Measurements from ENCODE around the gene ISYNA1. TPM values are rescaled to one million over a fixed set of nuclear protein-coding genes. Genes with fewer than 3 reads are reported as not detected.

ISYNA1 gene
- total RNA-seq, 1 donor from 2014 or later, result 8.5 TPM

DNA sequence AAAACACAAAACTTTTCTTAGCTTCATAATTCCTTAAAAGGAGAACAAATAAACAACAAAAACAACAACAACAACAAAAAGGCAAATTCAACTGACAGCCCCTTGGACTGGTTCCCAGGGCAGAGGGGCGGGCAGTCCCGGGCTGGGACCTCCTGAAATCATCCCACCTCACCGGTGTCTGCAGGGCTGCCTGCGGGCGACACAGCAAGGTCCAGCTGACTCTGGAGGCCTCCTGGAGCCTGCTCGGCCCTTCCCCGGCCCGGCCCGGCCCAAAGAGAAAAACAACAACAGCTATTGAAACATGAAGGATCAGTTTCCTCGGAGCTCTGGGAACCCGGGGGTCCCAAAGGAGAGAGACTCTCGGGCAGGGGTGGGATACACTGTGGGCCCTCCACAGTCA, 5.0 kb upstream of the ISYNA1 start:
- ATAC-seq, result no peak

DNA sequence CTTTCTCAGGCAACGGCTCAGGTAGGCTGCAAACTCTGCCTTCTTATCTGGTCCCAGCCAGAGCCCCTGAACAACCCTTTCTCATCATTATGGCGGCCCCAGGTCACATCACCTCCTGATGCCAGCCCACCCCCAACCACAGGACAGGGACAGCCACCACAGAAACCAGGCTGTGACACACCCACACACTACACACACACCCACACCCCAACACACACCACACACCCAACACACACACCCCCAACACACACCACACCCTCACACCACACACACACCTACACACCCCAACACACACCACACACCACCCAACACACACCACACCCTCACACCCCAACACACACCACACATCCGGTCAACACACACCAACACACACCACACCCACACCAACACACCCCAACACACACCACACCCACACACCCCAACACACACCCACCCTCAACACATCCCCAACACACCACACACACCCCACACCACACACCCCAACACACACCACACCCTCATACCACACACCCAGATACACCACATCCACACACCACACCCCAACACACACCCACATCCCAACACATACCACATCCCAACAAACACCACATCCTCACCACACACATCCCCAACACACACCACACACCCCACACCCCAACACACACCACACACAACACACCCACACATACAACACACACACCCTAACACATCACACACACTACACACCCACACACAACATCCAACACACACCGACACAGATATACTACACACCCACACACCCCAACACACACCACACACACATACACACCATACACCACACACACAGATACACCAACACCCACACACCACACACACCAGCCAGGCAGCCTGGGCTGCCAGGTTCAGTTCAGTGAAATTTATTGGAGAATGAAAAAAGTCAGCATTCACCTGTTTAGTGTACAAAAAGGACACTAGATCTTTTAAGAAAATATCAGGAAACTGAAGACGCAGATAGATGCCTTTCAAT, 4.2 kb upstream of the ISYNA1 start:
- ATAC-seq, result no peak

DNA sequence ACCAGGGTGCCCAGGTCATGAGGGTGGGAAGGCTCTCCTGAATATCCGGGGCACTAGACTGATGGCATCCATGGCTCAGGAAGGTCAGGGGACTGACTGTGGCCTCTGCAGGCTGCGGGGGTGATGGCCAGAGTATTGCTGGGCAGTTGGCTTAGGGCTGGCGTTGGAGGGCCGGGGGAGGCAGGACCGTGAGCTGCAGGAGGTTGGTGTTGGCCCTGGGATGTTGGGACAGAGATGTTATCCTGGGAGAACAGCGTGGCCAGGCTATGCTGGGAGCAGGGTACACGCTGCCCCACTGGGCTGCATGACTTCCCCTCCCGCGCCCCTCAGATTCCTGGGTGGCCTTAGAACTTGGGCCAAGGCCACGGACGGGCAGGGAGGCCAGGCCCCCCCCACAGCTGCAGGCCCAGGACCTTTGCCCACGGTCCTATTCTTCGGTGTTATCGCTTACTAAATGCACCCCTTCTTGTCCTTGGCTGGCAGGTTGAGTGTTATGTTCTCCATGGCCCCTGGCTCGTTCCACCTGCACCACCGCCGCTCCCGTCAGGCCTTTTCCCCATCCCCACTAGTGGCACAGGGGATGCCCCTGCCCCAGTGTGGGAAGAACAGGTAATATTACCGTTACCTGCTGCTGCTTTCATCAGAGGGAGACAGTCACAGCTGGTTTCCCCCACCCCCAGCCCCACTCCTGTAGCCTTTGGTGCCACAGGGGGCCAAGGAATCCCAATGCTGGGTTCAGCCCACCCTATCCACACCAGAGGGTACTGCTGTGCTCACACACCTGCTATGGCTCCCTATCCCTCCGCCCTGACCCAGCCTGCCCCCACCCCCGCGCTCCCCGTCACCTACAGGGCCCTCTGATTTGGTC, 3.2 kb upstream of the ISYNA1 start:
- no peak for ATAC-seq

DNA sequence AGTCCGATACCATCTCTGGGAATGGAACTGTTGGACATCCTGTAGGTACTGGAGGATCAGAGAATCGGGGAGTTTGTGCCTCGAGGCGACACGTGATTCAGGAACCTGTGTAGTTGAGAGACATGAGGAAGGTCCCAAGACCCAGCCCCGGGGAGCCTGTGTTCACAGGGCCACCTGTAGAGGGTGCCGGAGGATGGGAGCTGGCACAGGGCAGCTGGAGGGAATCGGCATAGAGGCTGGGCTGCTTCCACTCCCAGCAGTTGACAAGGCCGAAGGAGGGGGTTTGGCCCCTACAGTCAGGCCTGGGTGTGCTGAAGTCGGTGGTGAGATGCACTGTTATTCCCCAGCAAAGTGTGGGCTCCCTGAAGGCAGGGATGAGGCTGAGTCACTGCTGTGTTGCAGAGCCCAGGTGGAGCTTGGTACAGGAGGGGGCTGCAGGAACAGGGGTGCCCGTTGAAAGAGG, 2.5 kb upstream of the ISYNA1 start:
- no peak for ATAC-seq

DNA sequence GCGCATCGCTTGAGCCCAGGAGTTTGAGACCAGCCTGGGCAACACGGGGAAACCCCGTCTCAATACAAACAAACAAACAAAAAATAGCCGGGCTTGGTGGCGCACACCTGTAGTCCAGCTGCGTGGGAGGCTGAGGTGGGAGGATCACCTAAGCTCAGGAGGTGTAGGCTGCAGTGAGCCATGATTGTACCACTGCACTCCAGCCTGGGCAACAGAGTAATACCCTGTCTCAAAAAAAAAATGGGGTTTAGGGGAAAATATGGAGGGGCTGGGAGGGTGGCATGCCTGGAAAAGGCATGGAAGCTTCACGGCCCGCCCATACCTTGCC, 1.9 kb upstream of the ISYNA1 start:
- no peak for ATAC-seq

DNA sequence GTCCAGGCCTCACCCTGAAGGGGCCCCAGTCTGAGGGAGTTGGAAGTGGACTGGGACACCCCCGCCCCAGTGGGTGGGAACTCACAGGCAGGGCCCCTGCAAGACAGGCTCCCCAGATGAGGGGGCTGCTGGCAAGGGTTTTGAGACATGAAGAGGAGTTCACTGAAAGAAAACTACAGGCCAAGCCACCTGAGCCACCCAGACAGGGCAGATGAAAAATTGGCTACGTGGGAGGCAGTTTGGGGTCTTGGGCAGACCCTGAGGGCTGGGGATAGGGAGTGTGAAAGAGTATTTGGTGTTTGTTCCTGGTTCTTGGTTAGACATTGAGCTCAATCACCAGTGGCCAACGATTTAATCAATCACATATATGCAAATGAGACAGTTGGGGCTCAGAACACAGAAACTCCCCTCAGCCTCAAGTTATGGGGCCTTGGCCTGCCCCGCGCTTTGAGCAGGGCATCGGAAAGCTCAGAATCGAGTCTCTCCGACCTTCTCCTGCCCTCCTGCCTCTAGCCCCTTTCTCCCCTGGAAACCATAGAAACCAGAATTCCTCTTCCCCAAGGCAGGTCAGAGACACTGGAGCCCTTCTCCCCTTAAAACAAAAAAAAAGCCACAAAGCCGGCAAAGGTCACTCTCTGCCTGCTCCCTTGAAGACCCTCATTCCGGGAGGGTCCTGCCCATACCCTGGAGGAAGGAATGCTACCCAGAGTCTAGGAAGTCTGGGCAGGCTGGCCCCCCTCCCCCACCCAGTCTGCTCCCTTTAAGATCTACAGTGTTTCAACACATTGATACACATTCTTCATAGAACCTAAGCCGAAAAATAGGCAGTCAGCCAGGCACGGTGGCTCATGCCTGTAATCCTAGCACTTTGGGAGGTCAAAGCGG, 1.3 kb upstream of the ISYNA1 start:
- ATAC-seq, result no peak

DNA sequence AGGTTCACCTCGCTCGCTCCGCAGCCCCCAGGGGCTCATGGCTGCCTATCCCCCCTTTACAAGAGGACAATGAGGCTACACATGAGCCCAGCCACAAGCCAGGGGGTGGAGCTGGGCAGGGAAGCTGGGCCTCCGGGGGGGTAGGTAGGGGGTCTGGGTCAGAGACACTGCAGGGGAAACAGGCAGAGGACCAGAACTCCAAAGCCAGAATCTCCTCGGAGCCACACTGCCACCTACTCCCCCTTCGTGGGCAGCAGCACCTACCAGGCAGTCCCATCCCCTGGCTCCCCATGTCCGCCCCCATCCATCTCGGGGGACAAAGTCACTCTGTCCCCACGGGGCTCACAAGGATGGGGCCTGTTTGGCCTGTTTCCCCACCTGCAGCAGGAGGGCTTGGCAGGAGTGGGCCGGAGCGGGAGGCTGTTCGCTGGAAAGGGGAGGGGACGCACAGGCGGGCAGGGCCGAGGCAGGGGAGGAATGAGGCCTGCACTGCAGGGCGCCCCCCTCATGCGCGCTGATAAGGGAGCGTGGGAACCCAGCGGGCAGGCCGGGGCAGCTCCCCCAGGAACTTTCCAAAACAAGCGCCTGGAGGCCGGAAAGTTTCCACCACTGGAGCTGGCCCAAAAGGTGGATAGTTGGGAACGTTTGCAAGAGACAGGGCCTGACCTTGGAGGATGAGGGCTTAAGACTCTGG, 545 bp upstream of the ISYNA1 start:
- peak; percentile 7 for ATAC-seq

DNA sequence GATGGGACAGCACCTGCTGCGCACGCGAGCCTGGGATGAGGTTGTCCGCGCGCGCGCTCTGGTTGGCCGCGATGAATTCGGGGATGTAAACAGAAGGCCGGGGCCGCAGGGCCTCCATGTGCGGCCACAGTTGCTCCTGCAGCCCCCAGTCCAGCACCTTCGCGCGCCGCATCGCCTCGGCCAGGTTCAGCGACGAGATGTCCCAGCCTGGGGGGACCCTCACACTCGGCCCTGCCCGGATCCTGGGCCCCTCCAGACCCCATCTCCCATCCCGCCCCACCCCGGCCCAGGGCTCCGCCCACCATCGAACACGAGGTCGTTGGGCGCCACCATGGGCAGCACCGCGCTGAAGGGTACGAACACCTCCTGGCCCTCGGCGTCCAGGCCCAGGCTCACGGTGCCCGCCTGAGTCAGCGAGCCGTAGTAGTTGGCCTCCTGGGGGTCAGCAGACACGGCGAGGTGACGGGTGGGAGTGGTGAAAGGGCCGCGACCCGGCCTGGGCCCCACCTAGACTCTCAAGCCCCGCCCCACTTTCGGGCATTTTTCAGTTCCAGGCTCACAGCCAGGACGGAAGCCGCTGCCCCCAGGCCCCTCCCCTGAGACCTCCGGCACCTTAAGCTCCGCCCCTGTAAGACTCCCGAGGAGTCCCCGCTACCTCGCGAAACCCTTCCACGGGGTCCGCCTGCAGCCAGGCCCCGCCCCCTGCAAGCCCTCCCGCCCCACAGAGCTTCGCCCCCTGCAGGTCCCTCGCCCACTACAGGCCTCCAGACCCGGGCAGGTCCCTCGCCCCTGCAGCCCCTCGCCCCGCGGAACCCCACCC, 1.1 kb downstream of the ISYNA1 start:
- ATAC-seq, result peak; percentile 4

DNA sequence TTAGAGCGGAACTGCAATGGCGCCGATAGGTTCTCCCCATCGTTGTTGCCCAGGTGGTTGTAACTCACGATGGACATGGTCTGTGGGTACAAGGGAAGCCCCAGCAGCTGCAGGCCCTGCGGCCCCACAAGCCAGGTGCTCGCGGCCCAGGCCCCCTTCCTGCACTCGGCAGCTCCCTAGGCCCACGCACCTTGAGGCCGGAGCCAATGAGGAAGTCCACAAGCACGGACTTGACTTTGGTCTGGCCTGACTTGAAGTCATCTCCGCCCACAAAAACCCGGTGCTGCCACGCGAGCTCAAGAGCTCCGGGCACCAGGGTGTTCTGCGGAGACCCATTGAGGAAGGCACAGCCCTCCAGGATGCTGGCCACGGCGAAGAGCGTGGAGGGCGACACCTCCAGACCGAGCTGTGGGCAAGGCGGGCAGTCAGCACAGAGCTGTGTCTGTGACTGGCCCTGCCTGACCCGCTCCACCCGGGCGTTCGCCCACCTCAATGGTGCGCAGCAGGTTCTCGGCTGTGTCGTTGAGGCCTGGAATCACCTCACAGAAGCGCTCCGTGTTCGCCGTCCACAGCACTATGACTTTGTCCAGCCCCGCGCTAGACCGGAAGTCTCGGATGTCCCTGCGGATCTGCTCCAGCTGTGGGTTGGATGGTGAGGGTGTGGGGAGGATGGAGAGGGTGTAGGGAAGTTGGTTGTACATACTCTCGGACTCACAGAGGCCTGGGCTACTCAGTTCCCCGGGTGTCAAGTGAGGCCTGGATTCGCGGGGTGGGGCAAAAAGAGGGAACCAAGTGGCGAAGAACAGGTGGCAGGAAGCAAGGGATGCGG, 1.9 kb downstream of the ISYNA1 start:
- no peak for ATAC-seq

DNA sequence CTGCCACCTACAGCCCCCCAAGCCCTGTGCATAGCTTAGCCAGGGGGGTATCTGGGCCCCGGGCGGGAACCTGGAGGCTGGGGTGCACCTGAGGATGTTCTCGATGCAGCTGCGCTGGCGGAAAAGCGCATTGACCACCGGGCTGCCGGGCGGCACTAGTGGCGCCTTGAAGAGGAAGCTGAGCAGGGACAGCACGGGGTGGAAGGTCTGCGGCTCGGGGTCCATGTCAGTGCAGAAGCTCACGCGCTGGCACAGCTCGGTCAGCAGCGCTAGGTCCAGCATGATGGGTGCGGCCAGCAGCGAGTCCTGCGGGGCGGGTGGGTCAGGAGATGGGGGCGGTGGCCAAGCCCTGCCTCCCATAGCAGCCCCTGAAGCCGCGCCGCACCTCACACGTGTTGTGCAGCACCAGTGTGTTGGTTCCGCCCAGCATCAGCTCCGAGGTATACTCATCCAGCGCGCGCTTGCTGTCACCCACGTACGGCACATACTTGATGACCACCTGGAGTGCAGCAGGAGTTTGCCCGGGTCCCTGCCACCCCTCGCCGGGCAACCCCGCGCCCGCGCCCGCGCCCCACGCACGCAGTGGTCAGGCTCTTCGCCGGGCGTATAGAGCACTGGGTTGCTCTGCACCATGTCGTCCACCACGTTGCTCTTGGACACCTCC, 2.6 kb downstream of the ISYNA1 start:
- no peak for ATAC-seq

DNA sequence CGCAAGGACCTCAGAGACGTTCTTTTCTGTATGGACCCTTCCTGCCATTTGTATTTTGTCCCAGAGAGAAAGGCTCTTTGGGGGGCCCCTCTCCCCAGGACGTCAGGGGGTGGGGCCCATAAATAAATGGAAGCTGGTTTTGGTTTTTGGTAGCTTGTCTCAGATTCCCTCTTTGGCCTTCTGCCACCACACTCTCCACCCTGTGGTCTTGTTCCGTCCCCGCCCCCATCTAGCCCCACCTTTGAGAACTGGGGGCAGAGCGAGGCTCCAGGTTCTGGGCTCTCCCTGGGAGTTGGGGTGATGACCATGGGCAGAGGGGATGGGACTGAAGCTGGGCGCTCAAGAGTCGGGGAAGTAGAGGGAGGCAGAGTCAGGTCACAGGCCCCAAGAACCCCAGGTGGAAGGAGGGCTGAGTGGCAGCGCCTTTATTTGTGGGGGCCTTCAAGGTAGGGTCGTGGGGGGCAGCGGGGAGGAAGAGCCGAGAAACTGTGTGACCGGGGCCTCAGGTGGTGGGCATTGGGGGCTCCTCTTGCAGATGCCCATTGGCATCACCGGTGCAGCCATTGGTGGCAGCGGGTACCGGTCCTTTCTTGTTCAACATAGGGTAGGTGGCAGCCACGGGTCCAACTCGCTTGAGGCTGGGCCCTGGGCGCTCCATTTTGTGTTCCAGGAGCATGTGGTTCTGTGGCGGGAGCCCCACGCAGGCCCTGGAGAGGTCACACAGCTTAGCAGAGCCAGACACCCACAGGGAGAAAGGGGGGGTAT, 3.3 kb downstream of the ISYNA1 start:
- no peak for ATAC-seq

DNA sequence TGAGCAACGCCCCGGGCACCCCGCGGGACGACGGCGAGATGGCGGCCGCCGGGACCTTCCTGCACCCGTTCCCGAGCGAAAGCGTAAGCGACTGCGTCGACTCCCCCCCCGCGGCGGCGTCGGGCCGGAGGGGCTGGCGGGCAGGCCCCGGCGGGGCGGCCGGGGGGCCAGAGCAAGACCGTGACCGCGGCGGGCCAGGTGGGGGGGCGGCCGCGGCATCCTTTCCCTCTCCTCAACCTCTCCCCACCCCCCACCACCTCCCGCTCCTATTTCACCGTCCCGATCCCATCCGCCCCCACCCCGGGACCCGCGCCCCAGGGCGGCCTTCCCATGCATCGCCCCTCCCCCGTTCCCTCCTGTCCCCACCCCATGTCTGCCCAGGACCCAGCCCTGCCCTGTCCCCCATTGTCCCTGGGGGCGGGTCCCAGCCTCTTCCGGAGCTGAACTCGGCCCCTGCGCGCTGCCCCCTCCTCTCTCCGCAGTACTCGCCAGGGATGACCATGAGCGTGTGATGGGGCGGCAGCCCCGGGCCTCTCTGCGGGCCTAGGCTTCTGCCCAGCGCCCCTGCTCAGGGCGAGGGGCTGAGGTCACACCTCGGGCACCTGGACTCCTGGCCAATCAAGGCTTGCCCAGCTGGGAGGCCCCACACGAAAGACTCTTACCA, 4.1 kb downstream of the ISYNA1 start:
- ATAC-seq, result no peak

DNA sequence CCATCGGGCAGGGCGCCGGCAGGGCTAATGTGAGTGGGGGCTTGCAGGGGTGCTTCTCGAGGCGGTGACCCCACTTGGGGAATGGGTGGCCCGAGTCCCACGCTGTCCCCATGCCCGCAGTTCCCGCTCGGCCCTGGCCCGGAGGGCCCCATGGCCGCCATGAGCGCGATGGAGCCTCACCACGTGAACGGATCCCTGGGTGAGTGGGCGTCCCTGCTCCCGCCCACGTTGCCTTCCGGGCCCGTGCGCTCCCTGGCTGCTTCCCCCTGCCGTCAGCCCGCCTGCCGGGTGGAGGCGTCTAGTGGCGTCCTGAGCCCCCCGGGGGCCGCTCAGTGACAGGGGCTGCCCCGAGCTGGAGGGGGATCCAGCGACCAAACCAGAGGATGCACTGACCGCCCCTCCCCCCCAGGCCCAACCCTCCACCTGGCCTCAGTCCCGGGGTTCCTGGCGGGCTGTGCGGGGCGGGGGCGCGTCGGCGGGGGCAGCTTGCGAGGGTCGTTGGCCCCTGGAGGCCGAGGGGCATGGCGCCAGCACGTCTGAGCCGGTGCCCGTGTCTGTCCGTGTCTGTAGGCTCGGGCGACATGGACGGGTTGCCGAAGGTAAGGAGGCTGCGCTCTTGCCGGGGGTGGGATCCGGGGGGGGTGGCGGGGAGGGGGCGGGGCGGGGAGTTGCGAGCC, 4.8 kb downstream of the ISYNA1 start:
- no peak for ATAC-seq

DNA sequence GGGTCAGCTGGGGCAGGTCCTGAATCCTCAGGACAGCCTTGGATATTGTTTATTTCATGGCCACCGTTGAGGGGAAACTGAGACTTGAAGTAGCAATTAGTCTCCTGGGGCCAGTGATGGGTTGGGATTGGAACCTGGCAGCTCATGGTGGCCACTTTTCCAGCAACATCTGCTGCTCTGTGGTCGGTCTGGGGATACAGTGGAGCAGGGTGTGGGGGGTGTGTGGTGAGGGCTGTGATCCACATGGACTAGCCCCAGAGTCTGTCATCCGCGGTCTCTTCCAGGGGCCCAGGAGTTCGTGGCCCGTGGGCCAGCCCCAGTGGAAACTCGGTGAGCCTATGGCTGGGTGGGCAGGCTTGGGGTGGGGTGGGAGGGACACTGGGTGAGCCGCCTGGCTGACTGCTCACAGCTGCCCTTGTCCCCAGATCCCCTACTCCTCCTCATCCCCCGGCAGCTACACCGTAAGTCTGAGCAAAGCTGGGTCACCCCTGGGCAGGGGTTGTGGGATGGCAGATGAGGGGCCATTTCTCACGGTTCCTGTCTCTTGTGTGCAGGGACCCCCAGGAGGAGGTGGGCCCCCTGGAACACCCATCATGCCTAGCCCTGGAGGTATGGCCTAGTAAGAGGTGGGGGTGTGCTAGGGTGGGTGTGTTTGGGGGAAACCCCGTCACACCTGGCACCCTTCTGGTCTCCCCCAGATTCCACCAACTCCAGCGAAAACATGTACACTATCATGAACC, 5.5 kb downstream of the ISYNA1 start:
- no peak for ATAC-seq

DNA sequence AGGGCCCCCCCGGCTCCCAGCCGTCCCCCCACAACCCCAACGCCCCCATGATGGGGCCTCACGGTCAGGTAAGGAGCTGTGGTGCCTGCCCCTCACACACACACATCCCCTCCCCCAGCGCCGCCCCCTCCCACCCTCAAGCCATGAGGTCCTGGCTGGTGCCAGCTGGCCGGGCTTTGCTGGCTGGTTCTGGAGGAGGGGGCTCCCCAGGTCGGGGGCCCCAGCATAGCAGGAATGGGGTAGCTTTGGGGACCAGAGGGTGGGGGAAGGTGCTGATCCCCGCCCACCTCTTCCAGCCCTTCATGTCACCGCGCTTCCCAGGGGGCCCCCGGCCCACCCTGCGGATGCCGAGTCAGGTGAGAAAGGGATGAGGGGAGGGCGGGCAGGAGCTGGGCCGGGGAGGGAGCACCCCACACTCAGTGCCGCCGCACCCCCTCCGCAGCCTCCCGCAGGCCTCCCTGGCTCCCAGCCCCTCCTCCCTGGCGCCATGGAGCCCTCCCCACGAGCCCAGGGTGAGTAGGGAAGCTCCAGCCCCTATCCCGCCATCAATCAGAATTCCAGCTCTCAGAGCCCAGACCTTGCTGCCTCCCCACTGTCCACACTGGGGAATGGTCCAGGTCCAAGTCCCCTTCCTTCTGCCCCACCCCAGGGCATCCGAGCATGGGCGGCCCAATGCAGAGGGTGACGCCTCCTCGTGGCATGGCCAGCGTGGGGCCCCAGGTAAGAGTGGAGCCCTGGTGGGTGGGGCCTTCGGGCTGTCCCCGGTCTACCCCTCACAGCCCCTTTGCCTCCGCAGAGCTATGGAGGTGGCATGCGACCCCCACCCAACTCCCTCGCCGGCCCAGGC, 6.4 kb downstream of the ISYNA1 start:
- no peak for ATAC-seq

Data from esophagus mucosa (tissue), 1 donor.